WTC11 (cell line): ENCODE data around the gene SYS1. TPM values are rescaled to one million over a fixed set of nuclear protein-coding genes. Genes with fewer than 3 reads are reported as not detected.

Experiments used
- ATAC-seq: fragments of 200-7000 bp; cut with Tn5 transposase; 2 replicates; pipeline ENCODE4 v1.10.0; 2021; ENCODE audit warnings: mild to moderate bottlenecking, moderate library complexity
- CTCF ChIA-PET: fragments of 300-600 bp; sonication (Branson Sonifier 250); formaldehyde crosslinking; loops from one replicate; lab custom pipeline; 2021; ENCODE audit warnings: antibody characterized with exemption; lab: Charles Lee
- POLR2A ChIA-PET: fragments of 350-600 bp; sonication (Branson Sonifier 250); formaldehyde crosslinking; loops from one replicate; lab custom pipeline; 2021; ENCODE audit warnings: antibody characterized with exemption; lab: Charles Lee
- DNase-seq: peaks from one replicate; pipeline ENCODE4 v3.0.0; 2021; ENCODE audit warnings: low spot score
- H3K27ac Mint-ChIP-seq: 2 replicates; pipeline ENCODE4 v1.8.0; 2021; ENCODE audit warnings: mixed read lengths
- H3K27me3 Mint-ChIP-seq: 2 replicates; pipeline ENCODE4 v1.8.0; 2021; ENCODE audit warnings: low read depth, mild to moderate bottlenecking, moderate library complexity, mixed read lengths
- H3K36me3 Mint-ChIP-seq: 2 replicates; pipeline ENCODE4 v1.8.0; 2021; ENCODE audit warnings: mixed read lengths
- H3K4me1 Mint-ChIP-seq: 2 replicates; pipeline ENCODE4 v1.8.0; 2022; ENCODE audit warnings: mixed read lengths
- H3K4me3 Mint-ChIP-seq: 2 replicates; pipeline ENCODE4 v1.8.0; 2021; ENCODE audit warnings: mild to moderate bottlenecking, moderate library complexity, mixed read lengths
- H3K9me3 Mint-ChIP-seq: 2 replicates; pipeline ENCODE4 v1.8.0; 2021; ENCODE audit warnings: mixed read lengths
- AFF4 ChIP-seq: sonication (generic); formaldehyde crosslinking; IDR thresholded peaks from 2 replicates; pipeline ENCODE4 v1.8.1; 2023; ENCODE audit warnings: mild to moderate bottlenecking, missing genetic modification reagents, borderline replicate concordance
- CREM ChIP-seq: sonication (generic); formaldehyde crosslinking; IDR thresholded peaks from 2 replicates; pipeline ENCODE4 v1.8.1; 2022; ENCODE audit warnings: mild to moderate bottlenecking, missing genetic modification reagents, moderate library complexity
- E2F1 ChIP-seq: sonication (generic); formaldehyde crosslinking; IDR thresholded peaks from 2 replicates; pipeline ENCODE4 v1.8.0; 2022; ENCODE audit warnings: mild to moderate bottlenecking, missing genetic modification reagents
- GABPB1 ChIP-seq: sonication (generic); formaldehyde crosslinking; IDR thresholded peaks from 2 replicates; pipeline ENCODE4 v1.8.1; 2023; ENCODE audit warnings: mild to moderate bottlenecking, missing genetic modification reagents
- GRHL2 ChIP-seq: fragments of 250-450 bp; sonication (Bioruptor Pico); IDR thresholded peaks from 2 replicates; pipeline ENCODE4 v1.8.0; 2022; ENCODE audit warnings: mild to moderate bottlenecking, moderate library complexity; ENCODE audit not compliant: insufficient replicate concordance, severe bottlenecking
- MAX ChIP-seq: sonication (generic); formaldehyde crosslinking; IDR thresholded peaks from 2 replicates; pipeline ENCODE4 v1.8.0; 2022; ENCODE audit warnings: mild to moderate bottlenecking, missing genetic modification reagents
- NR3C1 ChIP-seq: sonication (generic); formaldehyde crosslinking; conservative IDR thresholded peaks from 2 replicates; pipeline ENCODE4 v1.8.1; 2023; ENCODE audit warnings: low read depth, mild to moderate bottlenecking, missing genetic modification reagents
- RELA ChIP-seq: sonication (generic); formaldehyde crosslinking; IDR thresholded peaks from 2 replicates; pipeline ENCODE4 v1.8.1; 2022; ENCODE audit warnings: missing genetic modification reagents, mild to moderate bottlenecking, borderline replicate concordance
- TEAD4 ChIP-seq: sonication (generic); formaldehyde crosslinking; IDR thresholded peaks from 2 replicates; pipeline ENCODE4 v1.8.0; 2022; ENCODE audit warnings: mild to moderate bottlenecking, missing genetic modification reagents
- TP53 ChIP-seq: sonication (generic); formaldehyde crosslinking; IDR thresholded peaks from 2 replicates; pipeline ENCODE4 v1.8.1; 2023; ENCODE audit warnings: mild to moderate bottlenecking, missing genetic modification reagents
- ZBTB43 ChIP-seq: sonication (generic); formaldehyde crosslinking; IDR thresholded peaks from 2 replicates; pipeline ENCODE4 v1.8.1; 2023; ENCODE audit warnings: mild to moderate bottlenecking, missing genetic modification reagents
- ZNF138 ChIP-seq: sonication (generic); formaldehyde crosslinking; conservative IDR thresholded peaks from 2 replicates; pipeline ENCODE4 v1.8.1; 2022; ENCODE audit warnings: mild to moderate bottlenecking, moderate library complexity, missing genetic modification reagents
- ZNF416 ChIP-seq: fragments of 250-450 bp; sonication (Bioruptor Pico); IDR thresholded peaks from 2 replicates; pipeline ENCODE4 v1.9.0; 2021; ENCODE audit warnings: mild to moderate bottlenecking, inconsistent platforms
- ZNF532 ChIP-seq: fragments of 250-450 bp; sonication (Bioruptor Pico); IDR thresholded peaks from 2 replicates; pipeline ENCODE4 v1.9.0; 2021; ENCODE audit warnings: mild to moderate bottlenecking, borderline replicate concordance
- total RNA-seq: library from RNA; stranded (reverse); gene quantifications from 3 replicates; pipeline ENCODE4 v1.2.3, GENCODE V29; 2021

The SYS1 gene
- total RNA-seq, 1 experiment from 2014 or later: 16.4 TPM

GRCh38 chr20:45355209-45356084 is 7.5 kb upstream of the SYS1 start (continued):
- TF ChIP-seq AFF4 (no peak), TEAD4 (CRISPR knock-in tag) (no peak), ZNF416 (CRISPR knock-in tag) (no peak), E2F1 (CRISPR knock-in tag) (no peak), RELA (CRISPR knock-in tag) (no peak), NR3C1 (CRISPR knock-in tag) (no peak), TP53 (CRISPR knock-in tag) (no peak), ZNF532 (no peak), CREM (no peak), ZNF138 (CRISPR knock-in tag) (no peak), GRHL2 (CRISPR knock-in tag) (no peak)

GRCh38 chr20:45358282-45359068 is 4.5 kb upstream of the SYS1 start:
- Mint-ChIP-seq H3K27me3 (no peaks in the 10 kb centered on the region), H3K9me3 (no peaks in the 10 kb centered on the region), H3K36me3 (no peaks in the 10 kb centered on the region), H3K4me3 (no peak overlapping the region), H3K27ac (no peak overlapping the region), H3K4me1 (peaks cover 31% of the 10 kb centered on the region)
- ChIA-PET CTCF (interaction anchor here (0.6 to 8.3 kb wide), 9 partner anchors 10 to 77 kb away, joined by 3 to 152 read pairs (median 3); partner anchors contain the start of gene SDC4), POLR2A (interaction anchor here (0.6 kb wide), 1 partner anchor 425 kb away, joined by 3 read pairs; no protein-coding TSS in a partner anchor)
- no peak for TF ChIP-seq ZNF532
- TF ChIP-seq MAX (CRISPR knock-in tag): no peak
- no peak for TF ChIP-seq ZBTB43 (CRISPR knock-in tag)
- TF ChIP-seq GABPB1 (CRISPR knock-in tag): peak; percentile 41; the same call in 1 of the 2 replicates
- DNase-seq (no peak), ATAC-seq (no peak)
